ENCODE data around the gene PFN1. TPM values are rescaled to one million over a fixed set of nuclear protein-coding genes. Genes with fewer than 3 reads are reported as not detected.
A peak's percentile ranks its signal among the peaks of the same experiment; 100 is the strongest.

PFN1 gene
- total and polyA plus RNA-seq, 10 of the 15 experiments (the other 5 are each of a cell fraction or from before 2014, with no cell fraction given), result 154 to 3,892 (median 1,918) TPM

DNA sequence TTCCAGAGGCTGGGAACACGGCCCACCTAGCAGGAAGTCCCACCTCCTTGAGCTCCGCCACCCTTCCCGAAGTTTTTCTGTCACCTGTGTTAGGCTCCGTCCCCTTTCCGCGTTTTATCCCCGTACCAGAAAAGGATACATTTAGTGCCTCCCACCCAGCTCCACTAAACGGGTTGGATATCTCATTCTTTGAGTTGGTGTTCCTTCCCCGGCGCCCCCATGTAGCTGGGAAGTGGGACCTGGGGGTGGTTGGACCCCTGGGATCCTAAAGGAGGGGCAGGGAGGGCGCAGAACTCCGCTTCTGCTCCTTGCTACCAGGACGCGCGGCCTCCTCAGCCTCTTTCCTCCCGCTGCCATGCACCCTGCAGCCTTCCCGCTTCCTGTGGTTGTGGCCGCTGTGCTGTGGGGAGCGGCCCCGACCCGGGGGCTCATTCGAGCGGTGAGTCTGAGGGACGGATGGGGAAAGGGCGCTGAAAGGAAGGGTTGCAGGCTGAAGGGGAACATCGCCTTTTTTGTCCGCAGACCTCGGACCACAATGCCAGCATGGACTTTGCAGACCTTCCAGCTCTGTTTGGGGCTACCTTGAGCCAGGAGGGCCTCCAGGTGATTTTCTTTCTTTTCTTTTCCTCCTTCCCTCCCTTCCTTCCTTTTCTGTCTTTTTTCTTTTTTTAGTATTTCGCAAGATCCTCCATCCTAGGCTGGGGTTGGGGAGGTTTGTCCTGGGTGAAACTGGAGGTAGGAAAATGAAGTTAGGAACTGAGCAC lies 7.6 kb downstream of the PFN1 start:
- ChIA-PET RAD21 (ENCODE audit: unreplicated experiment) (interaction anchor here (0.8 to 2.8 kb wide), 11 partner anchors 8 to 385 kb away, joined by 3 to 31 read pairs (median 6); partner anchors contain the start of genes ARRB2, CHRNE, ENO3 and INCA1), POLR2A (interaction anchor here (1.0 to 17.5 kb wide), 9 partner anchors 8 to 56 kb away, joined by 3 to 272 read pairs (median 8); partner anchors contain the start of genes CAMTA2, ENO3, INCA1 and KIF1C), CTCF (interaction anchor here (1.1 to 3.5 kb wide), 4 partner anchors 13 to 31 kb away, joined by 4 to 28 read pairs (median 11); partner anchors contain the start of gene SPAG7), SMC1A (ENCODE audit: uncharacterized antibody, unreplicated experiment) (interaction anchor here (0.9 to 4.5 kb wide), 9 partner anchors 12 to 316 kb away, joined by 3 to 38 read pairs (median 4); partner anchors contain the start of genes CAMTA2, CHRNE, ENO3 and SPAG7)
- no peaks in the 10 kb centered on the region for H3K27me3 ChIP-seq (replicated peaks in 1 of 2; ENCODE audit: control insufficient read depth in 2 of 2, insufficient read depth in 2 of 2, low read length in 1 of 2)
- peaks cover 75% of the 10 kb centered on the region for H3K79me2 ChIP-seq (ENCODE audit: control insufficient read depth, insufficient read depth, low read length)
- BruUV-seq (replicated peaks), result TSS peak; percentile 78
- H3K9me3 ChIP-seq (replicated peaks; ENCODE audit: control insufficient read depth, insufficient read depth, low read length), result no peaks in the 10 kb centered on the region
- no peak for DNase-seq (ENCODE audit: low read depth, low spot score)
- H3K4me1 ChIP-seq (ENCODE audit: control insufficient read depth, insufficient read depth, low read length), result peaks cover 46% of the 10 kb centered on the region
- intact Hi-C loops (cut with micrococcal nuclease; ENCODE audit: unreplicated experiment) (loop anchor here (5.0 kb wide), 1 partner anchor 297 kb away; no protein-coding TSS in a partner anchor), in situ Hi-C loops (cut with MboI) (no loop called here)
- peak overlapping the region; percentile 98 for H3K9ac ChIP-seq (ENCODE audit: control insufficient read depth, insufficient read depth, low read length)
- H4K20me1 ChIP-seq (ENCODE audit: control insufficient read depth, insufficient read depth), result no peaks in the 10 kb centered on the region; the same call in 1 of the 2 replicates
- WGBS (ENCODE audit: insufficient coverage, insufficient replicate concordance, low lambda C conversion rate, missing lambda C conversion rate), result under 1% methylated on average over 29 of the region's 29 CpGs
- peak overlapping the region; percentile 97 for H3K27ac ChIP-seq (ENCODE audit: control insufficient read depth, insufficient read depth)
- peak; percentile 18 for FAIRE-seq
- ATAC-seq, result no peak
- H3K4me3 ChIP-seq, result peak overlapping the region; percentile 85
- peak overlapping the region; percentile 45 for H2AFZ ChIP-seq (ENCODE audit: control insufficient read depth, low read depth, low read length)
- peak overlapping the region; percentile 55 for H3K4me2 ChIP-seq (ENCODE audit: control insufficient read depth, insufficient read depth)
- peaks cover 14 to 28% of the 10 kb centered on the region in 2 experiments for H3K36me3 ChIP-seq (ENCODE audit: control insufficient read depth in 2 of 2, insufficient read depth in 2 of 2, low read length in 1 of 2)
- TF ChIP-seq SIN3A (IDR thresholded peaks at IDR 0.05; ENCODE audit: low read depth, low read length), result no peak; the same call in 1 of the 2 replicates
- TF ChIP-seq ZSCAN29 (IDR thresholded peaks at IDR 0.05), result no peak
- TF ChIP-seq EP300 (IDR thresholded peaks at IDR 0.05; ENCODE audit: borderline replicate concordance in 1 of 2, control insufficient read depth in 1 of 2, low read depth in 2 of 2, low read length in 2 of 2), result no peak
- TF ChIP-seq, protein P1, sequence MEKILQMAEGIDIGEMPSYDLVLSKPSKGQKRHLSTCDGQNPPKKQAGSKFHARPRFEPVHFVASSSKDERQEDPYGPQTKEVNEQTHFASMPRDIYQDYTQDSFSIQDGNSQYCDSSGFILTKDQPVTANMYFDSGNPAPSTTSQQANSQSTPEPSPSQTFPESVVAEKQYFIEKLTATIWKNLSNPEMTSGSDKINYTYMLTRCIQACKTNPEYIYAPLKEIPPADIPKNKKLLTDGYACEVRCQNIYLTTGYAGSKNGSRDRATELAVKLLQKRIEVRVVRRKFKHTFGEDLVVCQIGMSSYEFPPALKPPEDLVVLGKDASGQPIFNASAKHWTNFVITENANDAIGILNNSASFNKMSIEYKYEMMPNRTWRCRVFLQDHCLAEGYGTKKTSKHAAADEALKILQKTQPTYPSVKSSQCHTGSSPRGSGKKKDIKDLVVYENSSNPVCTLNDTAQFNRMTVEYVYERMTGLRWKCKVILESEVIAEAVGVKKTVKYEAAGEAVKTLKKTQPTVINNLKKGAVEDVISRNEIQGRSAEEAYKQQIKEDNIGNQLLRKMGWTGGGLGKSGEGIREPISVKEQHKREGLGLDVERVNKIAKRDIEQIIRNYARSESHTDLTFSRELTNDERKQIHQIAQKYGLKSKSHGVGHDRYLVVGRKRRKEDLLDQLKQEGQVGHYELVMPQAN (conservative IDR thresholded peaks at IDR 0.05), result peak; percentile 64; the same call in 1 of the 2 replicates
- no peak for TF ChIP-seq HDAC6 (IDR thresholded peaks at IDR 0.05; ENCODE audit: unreplicated experiment)
- TF ChIP-seq EED (IDR thresholded peaks at IDR 0.05; ENCODE audit: low read depth), result peak; percentile 87; the same call in 1 of the 2 replicates
- TF ChIP-seq MXI1 (IDR thresholded peaks at IDR 0.05; ENCODE audit: low read depth, low read length), result no peak; the same call in 1 of the 2 replicates
- TF ChIP-seq, protein P2, sequence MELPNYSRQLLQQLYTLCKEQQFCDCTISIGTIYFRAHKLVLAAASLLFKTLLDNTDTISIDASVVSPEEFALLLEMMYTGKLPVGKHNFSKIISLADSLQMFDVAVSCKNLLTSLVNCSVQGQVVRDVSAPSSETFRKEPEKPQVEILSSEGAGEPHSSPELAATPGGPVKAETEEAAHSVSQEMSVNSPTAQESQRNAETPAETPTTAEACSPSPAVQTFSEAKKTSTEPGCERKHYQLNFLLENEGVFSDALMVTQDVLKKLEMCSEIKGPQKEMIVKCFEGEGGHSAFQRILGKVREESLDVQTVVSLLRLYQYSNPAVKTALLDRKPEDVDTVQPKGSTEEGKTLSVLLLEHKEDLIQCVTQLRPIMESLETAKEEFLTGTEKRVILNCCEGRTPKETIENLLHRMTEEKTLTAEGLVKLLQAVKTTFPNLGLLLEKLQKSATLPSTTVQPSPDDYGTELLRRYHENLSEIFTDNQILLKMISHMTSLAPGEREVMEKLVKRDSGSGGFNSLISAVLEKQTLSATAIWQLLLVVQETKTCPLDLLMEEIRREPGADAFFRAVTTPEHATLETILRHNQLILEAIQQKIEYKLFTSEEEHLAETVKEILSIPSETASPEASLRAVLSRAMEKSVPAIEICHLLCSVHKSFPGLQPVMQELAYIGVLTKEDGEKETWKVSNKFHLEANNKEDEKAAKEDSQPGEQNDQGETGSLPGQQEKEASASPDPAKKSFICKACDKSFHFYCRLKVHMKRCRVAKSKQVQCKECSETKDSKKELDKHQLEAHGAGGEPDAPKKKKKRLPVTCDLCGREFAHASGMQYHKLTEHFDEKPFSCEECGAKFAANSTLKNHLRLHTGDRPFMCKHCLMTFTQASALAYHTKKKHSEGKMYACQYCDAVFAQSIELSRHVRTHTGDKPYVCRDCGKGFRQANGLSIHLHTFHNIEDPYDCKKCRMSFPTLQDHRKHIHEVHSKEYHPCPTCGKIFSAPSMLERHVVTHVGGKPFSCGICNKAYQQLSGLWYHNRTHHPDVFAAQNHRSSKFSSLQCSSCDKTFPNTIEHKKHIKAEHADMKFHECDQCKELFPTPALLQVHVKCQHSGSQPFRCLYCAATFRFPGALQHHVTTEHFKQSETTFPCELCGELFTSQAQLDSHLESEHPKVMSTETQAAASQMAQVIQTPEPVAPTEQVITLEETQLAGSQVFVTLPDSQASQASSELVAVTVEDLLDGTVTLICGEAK (IDR thresholded peaks at IDR 0.05; ENCODE audit: borderline replicate concordance), result peak; percentile 34; the same call in 1 of the 2 replicates
- TF ChIP-seq RAD51 (IDR thresholded peaks at IDR 0.05), result no peak
- TF ChIP-seq, protein P3, sequence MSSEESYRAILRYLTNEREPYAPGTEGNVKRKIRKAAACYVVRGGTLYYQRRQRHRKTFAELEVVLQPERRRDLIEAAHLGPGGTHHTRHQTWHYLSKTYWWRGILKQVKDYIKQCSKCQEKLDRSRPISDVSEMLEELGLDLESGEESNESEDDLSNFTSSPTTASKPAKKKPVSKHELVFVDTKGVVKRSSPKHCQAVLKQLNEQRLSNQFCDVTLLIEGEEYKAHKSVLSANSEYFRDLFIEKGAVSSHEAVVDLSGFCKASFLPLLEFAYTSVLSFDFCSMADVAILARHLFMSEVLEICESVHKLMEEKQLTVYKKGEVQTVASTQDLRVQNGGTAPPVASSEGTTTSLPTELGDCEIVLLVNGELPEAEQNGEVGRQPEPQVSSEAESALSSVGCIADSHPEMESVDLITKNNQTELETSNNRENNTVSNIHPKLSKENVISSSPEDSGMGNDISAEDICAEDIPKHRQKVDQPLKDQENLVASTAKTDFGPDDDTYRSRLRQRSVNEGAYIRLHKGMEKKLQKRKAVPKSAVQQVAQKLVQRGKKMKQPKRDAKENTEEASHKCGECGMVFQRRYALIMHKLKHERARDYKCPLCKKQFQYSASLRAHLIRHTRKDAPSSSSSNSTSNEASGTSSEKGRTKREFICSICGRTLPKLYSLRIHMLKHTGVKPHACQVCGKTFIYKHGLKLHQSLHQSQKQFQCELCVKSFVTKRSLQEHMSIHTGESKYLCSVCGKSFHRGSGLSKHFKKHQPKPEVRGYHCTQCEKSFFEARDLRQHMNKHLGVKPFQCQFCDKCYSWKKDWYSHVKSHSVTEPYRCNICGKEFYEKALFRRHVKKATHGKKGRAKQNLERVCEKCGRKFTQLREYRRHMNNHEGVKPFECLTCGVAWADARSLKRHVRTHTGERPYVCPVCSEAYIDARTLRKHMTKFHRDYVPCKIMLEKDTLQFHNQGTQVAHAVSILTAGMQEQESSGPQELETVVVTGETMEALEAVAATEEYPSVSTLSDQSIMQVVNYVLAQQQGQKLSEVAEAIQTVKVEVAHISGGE (CRISPR knock-in tag; IDR thresholded peaks at IDR 0.05), result no peak
- TF ChIP-seq MTA2 (IDR thresholded peaks at IDR 0.05; ENCODE audit: low read depth), result 0 out of 2 replicates have a peak, but pooled peaks have one; percentile 17
- TF ChIP-seq TARDBP (IDR thresholded peaks at IDR 0.05; ENCODE audit: borderline replicate concordance), result no peak

Data from GM12878 (cell line).